Measurements from ENCODE around the gene PPARG.

GRCh38 chr3:12433823-12434222, 145.0 kb downstream of the PPARG start:
- TF ChIP-seq CTCF (IDR thresholded peaks at IDR 0.05; ENCODE audit: low read length) (no peak), EZH2 (IDR thresholded peaks at IDR 0.05; ENCODE audit: borderline replicate concordance, low read length) (no peak)
